ENCODE data around the gene PLAGL1.

Gene PLAGL1

DNA sequence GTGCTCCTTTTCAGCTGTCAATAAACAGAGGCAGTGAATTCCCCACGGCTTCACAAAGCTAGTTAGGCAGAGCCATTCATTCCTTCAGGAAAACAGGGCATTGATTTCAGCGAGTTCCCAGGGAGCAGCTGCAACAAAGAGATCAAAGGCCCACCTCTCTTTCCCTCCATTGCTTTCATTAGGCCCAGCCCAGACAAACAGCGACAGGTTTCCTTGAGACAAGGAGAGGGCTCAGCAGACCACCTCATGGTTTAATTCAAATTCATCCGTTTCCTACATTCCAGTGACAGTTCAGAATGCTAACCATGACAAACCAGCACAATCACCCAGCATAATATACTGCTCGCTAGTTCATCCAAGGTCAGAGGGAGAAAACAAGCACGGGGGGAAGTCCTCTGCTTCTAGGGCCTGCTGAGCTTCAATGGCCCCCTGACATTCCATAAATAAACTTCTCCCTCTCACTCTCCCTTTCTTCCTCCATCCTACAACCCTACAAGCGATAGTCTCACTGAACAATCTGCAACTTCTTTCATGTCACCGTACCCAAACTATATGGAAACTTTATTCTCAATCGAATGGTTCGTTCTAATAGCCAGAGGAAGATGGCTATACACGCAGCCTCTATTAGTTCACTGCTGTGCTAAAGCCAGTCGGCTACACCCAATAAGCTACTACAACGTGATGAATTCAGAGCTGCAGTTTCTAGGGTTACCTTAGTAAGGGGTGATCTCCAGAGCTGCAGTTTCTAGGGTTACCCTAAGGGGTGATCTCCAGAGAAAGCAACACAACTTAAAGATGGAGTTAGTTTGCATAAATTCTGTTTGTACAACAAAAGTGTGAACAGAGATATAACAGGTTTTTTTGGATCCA, 34.7 kb downstream of the PLAGL1 start:
- in situ Hi-C loops (cut with HindIII; ENCODE audit: low sequenced_read_pairs): no loop called here
- H3K4me3 ChIP-seq (ENCODE audit: low read depth, low read length): no peak overlapping the region
- TF ChIP-seq, protein P1, sequence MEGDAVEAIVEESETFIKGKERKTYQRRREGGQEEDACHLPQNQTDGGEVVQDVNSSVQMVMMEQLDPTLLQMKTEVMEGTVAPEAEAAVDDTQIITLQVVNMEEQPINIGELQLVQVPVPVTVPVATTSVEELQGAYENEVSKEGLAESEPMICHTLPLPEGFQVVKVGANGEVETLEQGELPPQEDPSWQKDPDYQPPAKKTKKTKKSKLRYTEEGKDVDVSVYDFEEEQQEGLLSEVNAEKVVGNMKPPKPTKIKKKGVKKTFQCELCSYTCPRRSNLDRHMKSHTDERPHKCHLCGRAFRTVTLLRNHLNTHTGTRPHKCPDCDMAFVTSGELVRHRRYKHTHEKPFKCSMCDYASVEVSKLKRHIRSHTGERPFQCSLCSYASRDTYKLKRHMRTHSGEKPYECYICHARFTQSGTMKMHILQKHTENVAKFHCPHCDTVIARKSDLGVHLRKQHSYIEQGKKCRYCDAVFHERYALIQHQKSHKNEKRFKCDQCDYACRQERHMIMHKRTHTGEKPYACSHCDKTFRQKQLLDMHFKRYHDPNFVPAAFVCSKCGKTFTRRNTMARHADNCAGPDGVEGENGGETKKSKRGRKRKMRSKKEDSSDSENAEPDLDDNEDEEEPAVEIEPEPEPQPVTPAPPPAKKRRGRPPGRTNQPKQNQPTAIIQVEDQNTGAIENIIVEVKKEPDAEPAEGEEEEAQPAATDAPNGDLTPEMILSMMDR (IDR thresholded peaks at IDR 0.05; ENCODE audit: low read depth, low read length): no peak
- DNase-seq (ENCODE audit: low read depth, low spot score): no peak

DNA sequence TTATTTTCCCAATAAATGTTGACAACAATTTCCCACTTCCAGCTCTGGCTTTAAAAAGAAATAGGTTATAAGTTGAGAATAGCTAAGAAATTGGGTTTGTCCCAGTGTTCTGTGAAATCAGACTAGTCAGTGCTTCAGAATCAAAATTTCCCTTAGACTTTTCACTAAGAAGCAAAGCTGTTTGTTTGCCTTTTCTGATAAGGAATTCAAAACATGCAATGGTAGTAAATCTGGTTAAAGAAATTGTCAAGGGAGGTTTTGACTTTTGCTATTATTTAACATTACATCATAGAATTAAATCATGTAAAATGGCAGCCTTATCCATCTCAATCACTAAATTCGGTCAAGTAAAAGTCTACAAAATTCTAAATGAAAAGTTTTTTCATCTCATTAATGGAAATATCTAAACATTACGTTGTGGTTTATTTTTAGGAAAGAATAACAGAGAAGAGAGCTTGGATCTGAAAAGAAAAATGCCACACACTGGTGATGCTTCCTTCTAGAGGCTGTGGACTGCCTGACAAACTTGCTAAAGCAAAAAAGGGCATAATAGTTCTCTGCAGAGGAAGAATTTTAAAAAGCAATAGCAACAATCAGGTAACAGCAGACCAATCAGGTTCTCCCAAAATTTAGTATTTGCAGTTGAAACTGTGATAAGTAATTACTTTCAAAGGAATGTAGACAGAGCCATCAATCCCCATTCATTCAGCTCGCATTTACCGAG, 36.4 kb downstream of the PLAGL1 start:
- peak; percentile 9 for DNase-seq (ENCODE audit: low read depth, low spot score)
- no peak overlapping the region for H3K4me3 ChIP-seq (ENCODE audit: low read depth, low read length)
- TF ChIP-seq, protein P1 (IDR thresholded peaks at IDR 0.05; ENCODE audit: low read depth, low read length): no peak
- in situ Hi-C loops (cut with HindIII; ENCODE audit: low sequenced_read_pairs): no loop called here

GRCh38 chr6:143970456-143971218, 37.4 kb downstream of the PLAGL1 start:
- TF ChIP-seq, protein P1 (IDR thresholded peaks at IDR 0.05; ENCODE audit: low read depth, low read length): no peak
- in situ Hi-C loops (cut with HindIII; ENCODE audit: low sequenced_read_pairs): no loop called here
- DNase-seq (ENCODE audit: low read depth, low spot score): no peak
- H3K4me3 ChIP-seq (ENCODE audit: low read depth, low read length): no peak overlapping the region

GRCh38 chr6:143969077-143969476, 39.0 kb downstream of the PLAGL1 start:
- H3K4me3 ChIP-seq (ENCODE audit: low read depth, low read length): no peak overlapping the region
- in situ Hi-C loops (cut with HindIII; ENCODE audit: low sequenced_read_pairs): no loop called here
- DNase-seq (ENCODE audit: low read depth, low spot score): no peak
- TF ChIP-seq, protein P1 (IDR thresholded peaks at IDR 0.05; ENCODE audit: low read depth, low read length): no peak

DNA sequence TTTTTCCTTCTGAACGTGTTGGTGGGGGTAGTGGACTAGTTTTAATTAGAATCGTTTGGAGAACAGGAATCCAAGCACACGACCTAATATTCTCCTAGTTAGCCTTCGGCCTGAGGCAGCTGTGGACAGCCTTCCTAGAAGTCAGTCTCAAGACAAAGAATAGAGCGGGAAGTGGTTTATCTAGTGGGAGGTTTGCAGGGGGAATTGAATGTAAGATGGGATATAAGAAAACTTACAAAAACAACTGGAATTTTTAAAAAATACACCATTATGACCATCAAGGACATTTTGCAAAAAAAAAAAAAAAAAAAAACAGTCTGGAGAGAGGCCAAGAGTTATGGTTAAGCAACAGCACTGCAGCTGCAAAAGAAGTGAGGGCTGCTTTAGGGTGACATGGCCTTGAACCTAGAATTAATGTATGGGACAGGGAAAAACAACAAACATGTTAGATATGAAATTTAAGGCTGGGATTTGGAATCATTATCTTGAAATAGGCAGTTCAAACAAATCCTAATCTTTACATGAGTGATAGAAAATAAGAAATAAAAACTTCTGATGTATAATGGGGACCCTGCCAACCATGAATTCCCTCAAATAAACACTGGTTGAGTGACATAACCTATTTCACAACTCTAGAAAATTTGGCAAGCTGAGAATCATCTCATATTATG, 40.2 kb downstream of the PLAGL1 start:
- H3K4me3 ChIP-seq (ENCODE audit: low read depth, low read length): no peak overlapping the region
- in situ Hi-C loops (cut with HindIII; ENCODE audit: low sequenced_read_pairs): no loop called here
- DNase-seq (ENCODE audit: low read depth, low spot score): peak; percentile 12
- TF ChIP-seq, protein P1 (IDR thresholded peaks at IDR 0.05; ENCODE audit: low read depth, low read length): no peak

DNA sequence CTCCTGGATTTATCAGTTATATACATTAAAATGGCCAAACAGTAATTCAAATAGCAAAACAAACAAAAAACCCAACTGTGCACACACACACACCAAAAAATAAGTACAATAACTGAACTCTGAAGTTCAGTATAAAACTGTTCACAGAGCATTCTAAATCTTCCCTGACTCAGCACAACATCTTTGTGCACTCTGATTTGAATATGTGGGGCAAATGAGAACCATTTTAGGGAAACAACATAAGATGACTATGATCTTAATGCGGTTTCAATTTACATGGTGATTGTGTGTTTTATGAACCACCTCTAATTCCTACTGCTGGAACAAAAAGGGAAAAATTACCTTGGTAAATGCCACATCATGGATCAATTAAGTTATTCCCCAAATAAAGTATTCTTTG, 41.7 kb downstream of the PLAGL1 start:
- in situ Hi-C loops (cut with HindIII; ENCODE audit: low sequenced_read_pairs): no loop called here
- TF ChIP-seq, protein P1 (IDR thresholded peaks at IDR 0.05; ENCODE audit: low read depth, low read length): no peak
- no peak overlapping the region for H3K4me3 ChIP-seq (ENCODE audit: low read depth, low read length)
- peak; percentile 18 for DNase-seq (ENCODE audit: low read depth, low spot score)

Measured in astrocyte of the spinal cord (primary cell).